ENCODE results near the gene TOP2A.

- TF ChIP-seq CTCF (IDR thresholded peaks at IDR 0.05) (no peak), POLR2A (IDR thresholded peaks at IDR 0.05) (no peak)
These were observed 68.9 kb downstream of the TOP2A start for GRCh38 chr17:40348562-40349476.
